WTC11 (cell line): ENCODE results near the gene PRSS16. TPM values are rescaled to one million over a fixed set of nuclear protein-coding genes. Genes with fewer than 3 reads are reported as not detected.

Source experiments
- ATAC-seq: fragments of 200-7000 bp; cut with Tn5 transposase; 2 replicates; pipeline ENCODE4 v1.10.0; 2021; ENCODE audit warnings: mild to moderate bottlenecking, moderate library complexity
- CTCF ChIA-PET: fragments of 300-600 bp; sonication (Branson Sonifier 250); formaldehyde crosslinking; loops from one replicate; lab custom pipeline; 2021; ENCODE audit warnings: antibody characterized with exemption; lab: Charles Lee
- POLR2A ChIA-PET: fragments of 350-600 bp; sonication (Branson Sonifier 250); formaldehyde crosslinking; loops from one replicate; lab custom pipeline; 2021; ENCODE audit warnings: antibody characterized with exemption; lab: Charles Lee
- DNase-seq: peaks from one replicate; pipeline ENCODE4 v3.0.0; 2021; ENCODE audit warnings: low spot score
- H3K27ac Mint-ChIP-seq: 2 replicates; pipeline ENCODE4 v1.8.0; 2021; ENCODE audit warnings: mixed read lengths
- H3K27me3 Mint-ChIP-seq: 2 replicates; pipeline ENCODE4 v1.8.0; 2021; ENCODE audit warnings: low read depth, mild to moderate bottlenecking, moderate library complexity, mixed read lengths
- H3K36me3 Mint-ChIP-seq: 2 replicates; pipeline ENCODE4 v1.8.0; 2021; ENCODE audit warnings: mixed read lengths
- H3K4me1 Mint-ChIP-seq: 2 replicates; pipeline ENCODE4 v1.8.0; 2022; ENCODE audit warnings: mixed read lengths
- H3K4me3 Mint-ChIP-seq: 2 replicates; pipeline ENCODE4 v1.8.0; 2021; ENCODE audit warnings: mild to moderate bottlenecking, moderate library complexity, mixed read lengths
- H3K9me3 Mint-ChIP-seq: 2 replicates; pipeline ENCODE4 v1.8.0; 2021; ENCODE audit warnings: mixed read lengths
- AR ChIP-seq: fragments of 250-450 bp; sonication (Bioruptor Pico); IDR thresholded peaks from 2 replicates; pipeline ENCODE4 v1.9.0; 2021; ENCODE audit warnings: mild to moderate bottlenecking
- ELF4 ChIP-seq: sonication (generic); formaldehyde crosslinking; IDR thresholded peaks from 2 replicates; pipeline ENCODE4 v1.8.1; 2022; ENCODE audit warnings: low read depth, mild to moderate bottlenecking, moderate library complexity, missing genetic modification reagents
- ESRRA ChIP-seq: sonication (generic); formaldehyde crosslinking; IDR thresholded peaks from 2 replicates; pipeline ENCODE4 v1.8.1; 2022; ENCODE audit warnings: mild to moderate bottlenecking, missing genetic modification reagents, borderline replicate concordance
- FOXK1 ChIP-seq: sonication (generic); formaldehyde crosslinking; IDR thresholded peaks from 2 replicates; pipeline ENCODE4 v1.8.0; 2022; ENCODE audit warnings: mild to moderate bottlenecking, moderate library complexity, missing genetic modification reagents
- NFYB ChIP-seq: sonication (generic); formaldehyde crosslinking; conservative IDR thresholded peaks from 2 replicates; pipeline ENCODE4 v1.8.0; 2022; ENCODE audit warnings: low read depth, missing genetic modification reagents
- PRRX2 ChIP-seq: fragments of 250-450 bp; sonication (Bioruptor Pico); IDR thresholded peaks from 2 replicates; pipeline ENCODE4 v1.8.0; 2021; ENCODE audit warnings: mild to moderate bottlenecking
- TEAD1 ChIP-seq: sonication (generic); formaldehyde crosslinking; IDR thresholded peaks from 2 replicates; pipeline ENCODE4 v1.8.0; 2022; ENCODE audit warnings: mild to moderate bottlenecking, missing genetic modification reagents
- ZNF121 ChIP-seq: sonication (generic); formaldehyde crosslinking; IDR thresholded peaks from 2 replicates; pipeline ENCODE4 v1.8.0; 2023; ENCODE audit warnings: missing genetic modification reagents
- ZNF423 ChIP-seq: fragments of 250-450 bp; sonication (Bioruptor Pico); IDR thresholded peaks from 2 replicates; pipeline ENCODE4 v2.1.2; 2022; ENCODE audit warnings: mild to moderate bottlenecking, moderate library complexity
- ZNF532 ChIP-seq: fragments of 250-450 bp; sonication (Bioruptor Pico); IDR thresholded peaks from 2 replicates; pipeline ENCODE4 v1.9.0; 2021; ENCODE audit warnings: mild to moderate bottlenecking, borderline replicate concordance
- total RNA-seq: library from RNA; stranded (reverse); gene quantifications from 3 replicates; pipeline ENCODE4 v1.2.3, GENCODE V29; 2021
- TF ChIP-seq, protein P1 (sequence below): sonication (generic); formaldehyde crosslinking; IDR thresholded peaks from 2 replicates; pipeline ENCODE4 v1.8.0; 2022; ENCODE audit warnings: mild to moderate bottlenecking, missing genetic modification reagents
- TF ChIP-seq, protein P2 (sequence below): sonication (generic); formaldehyde crosslinking; IDR thresholded peaks from 2 replicates; pipeline ENCODE4 v1.8.0; 2023; ENCODE audit warnings: missing genetic modification reagents, mild to moderate bottlenecking, borderline replicate concordance

PRSS16 gene
- total RNA-seq, 1 experiment from 2014 or later, result 18.5 TPM

GRCh38 chr6:27268803-27269202, 21.3 kb downstream of the PRSS16 start:
- Mint-ChIP-seq H3K27me3 (peaks cover 34% of the 10 kb centered on the region), H3K4me3 (no peak overlapping the region), H3K27ac (no peak overlapping the region), H3K36me3 (no peaks in the 10 kb centered on the region), H3K4me1 (peaks cover 7% of the 10 kb centered on the region), H3K9me3 (no peaks in the 10 kb centered on the region)
- ChIA-PET POLR2A (no interaction called here), CTCF (no interaction called here)
- no peak for TF ChIP-seq FOXK1
- TF ChIP-seq, protein P1, sequence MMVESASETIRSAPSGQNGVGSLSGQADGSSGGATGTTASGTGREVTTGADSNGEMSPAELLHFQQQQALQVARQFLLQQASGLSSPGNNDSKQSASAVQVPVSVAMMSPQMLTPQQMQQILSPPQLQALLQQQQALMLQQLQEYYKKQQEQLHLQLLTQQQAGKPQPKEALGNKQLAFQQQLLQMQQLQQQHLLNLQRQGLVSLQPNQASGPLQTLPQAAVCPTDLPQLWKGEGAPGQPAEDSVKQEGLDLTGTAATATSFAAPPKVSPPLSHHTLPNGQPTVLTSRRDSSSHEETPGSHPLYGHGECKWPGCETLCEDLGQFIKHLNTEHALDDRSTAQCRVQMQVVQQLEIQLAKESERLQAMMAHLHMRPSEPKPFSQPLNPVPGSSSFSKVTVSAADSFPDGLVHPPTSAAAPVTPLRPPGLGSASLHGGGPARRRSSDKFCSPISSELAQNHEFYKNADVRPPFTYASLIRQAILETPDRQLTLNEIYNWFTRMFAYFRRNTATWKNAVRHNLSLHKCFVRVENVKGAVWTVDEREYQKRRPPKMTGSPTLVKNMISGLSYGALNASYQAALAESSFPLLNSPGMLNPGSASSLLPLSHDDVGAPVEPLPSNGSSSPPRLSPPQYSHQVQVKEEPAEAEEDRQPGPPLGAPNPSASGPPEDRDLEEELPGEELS (CRISPR knock-in tag), result no peak
- no peak for TF ChIP-seq ZNF121 (CRISPR knock-in tag)
- TF ChIP-seq ELF4 (CRISPR knock-in tag), result no peak
- no peak for TF ChIP-seq TEAD1 (CRISPR knock-in tag)
- TF ChIP-seq PRRX2 (CRISPR knock-in tag), result no peak
- DNase-seq (no peak), ATAC-seq (no peak)

- Mint-ChIP-seq H3K27ac (no peak overlapping the region), H3K4me3 (peak overlapping the region; percentile 47), H3K9me3 (no peaks in the 10 kb centered on the region), H3K27me3 (peaks cover 30% of the 10 kb centered on the region), H3K4me1 (peaks cover 9% of the 10 kb centered on the region), H3K36me3 (no peaks in the 10 kb centered on the region)
- POLR2A ChIA-PET, result interaction anchor here (0.6 to 1.7 kb wide), 2 partner anchors 22 to 53 kb away, joined by 3 to 4 read pairs; no protein-coding TSS in a partner anchor
- DNase-seq (no peak), ATAC-seq (no peak; the same call in 1 of the 2 replicates)
- CTCF ChIA-PET, result interaction anchor here (1.2 to 2.1 kb wide), 2 partner anchors 22 to 479 kb away, joined by 3 to 13 read pairs; no protein-coding TSS in a partner anchor
- no peak for TF ChIP-seq ZNF121 (CRISPR knock-in tag)
- TF ChIP-seq NFYB (CRISPR knock-in tag), result no peak
- TF ChIP-seq, protein P2, sequence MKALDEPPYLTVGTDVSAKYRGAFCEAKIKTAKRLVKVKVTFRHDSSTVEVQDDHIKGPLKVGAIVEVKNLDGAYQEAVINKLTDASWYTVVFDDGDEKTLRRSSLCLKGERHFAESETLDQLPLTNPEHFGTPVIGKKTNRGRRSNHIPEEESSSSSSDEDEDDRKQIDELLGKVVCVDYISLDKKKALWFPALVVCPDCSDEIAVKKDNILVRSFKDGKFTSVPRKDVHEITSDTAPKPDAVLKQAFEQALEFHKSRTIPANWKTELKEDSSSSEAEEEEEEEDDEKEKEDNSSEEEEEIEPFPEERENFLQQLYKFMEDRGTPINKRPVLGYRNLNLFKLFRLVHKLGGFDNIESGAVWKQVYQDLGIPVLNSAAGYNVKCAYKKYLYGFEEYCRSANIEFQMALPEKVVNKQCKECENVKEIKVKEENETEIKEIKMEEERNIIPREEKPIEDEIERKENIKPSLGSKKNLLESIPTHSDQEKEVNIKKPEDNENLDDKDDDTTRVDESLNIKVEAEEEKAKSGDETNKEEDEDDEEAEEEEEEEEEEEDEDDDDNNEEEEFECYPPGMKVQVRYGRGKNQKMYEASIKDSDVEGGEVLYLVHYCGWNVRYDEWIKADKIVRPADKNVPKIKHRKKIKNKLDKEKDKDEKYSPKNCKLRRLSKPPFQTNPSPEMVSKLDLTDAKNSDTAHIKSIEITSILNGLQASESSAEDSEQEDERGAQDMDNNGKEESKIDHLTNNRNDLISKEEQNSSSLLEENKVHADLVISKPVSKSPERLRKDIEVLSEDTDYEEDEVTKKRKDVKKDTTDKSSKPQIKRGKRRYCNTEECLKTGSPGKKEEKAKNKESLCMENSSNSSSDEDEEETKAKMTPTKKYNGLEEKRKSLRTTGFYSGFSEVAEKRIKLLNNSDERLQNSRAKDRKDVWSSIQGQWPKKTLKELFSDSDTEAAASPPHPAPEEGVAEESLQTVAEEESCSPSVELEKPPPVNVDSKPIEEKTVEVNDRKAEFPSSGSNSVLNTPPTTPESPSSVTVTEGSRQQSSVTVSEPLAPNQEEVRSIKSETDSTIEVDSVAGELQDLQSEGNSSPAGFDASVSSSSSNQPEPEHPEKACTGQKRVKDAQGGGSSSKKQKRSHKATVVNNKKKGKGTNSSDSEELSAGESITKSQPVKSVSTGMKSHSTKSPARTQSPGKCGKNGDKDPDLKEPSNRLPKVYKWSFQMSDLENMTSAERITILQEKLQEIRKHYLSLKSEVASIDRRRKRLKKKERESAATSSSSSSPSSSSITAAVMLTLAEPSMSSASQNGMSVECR (CRISPR knock-in tag), result no peak
- no peak for TF ChIP-seq ZNF532 (CRISPR knock-in tag)
- TF ChIP-seq ESRRA, result no peak
- no peak for TF ChIP-seq AR (CRISPR knock-in tag)
- no peak for TF ChIP-seq ZNF423
Measured at GRCh38 chr6:27273783-27274182, 26.3 kb downstream of the PRSS16 start.
